WERI-Rb-1 (cell line): ENCODE results near the gene WDR1.

Experiments used
- DNase-seq: peaks from one replicate; pipeline ENCODE4 v3.0.0-alpha.2; 2020
- H3K27ac ChIP-seq: fragments of 250-450 bp; sonication (Bioruptor Pico); 2 replicates; pipeline ENCODE4 v1.5.1; 2020; ENCODE audit warnings: mild to moderate bottlenecking, moderate library complexity
- H3K27me3 ChIP-seq: fragments of 250-450 bp; sonication (Bioruptor Pico); 2 replicates; pipeline ENCODE4 v1.5.1; 2021; ENCODE audit warnings: mild to moderate bottlenecking, low read depth, moderate library complexity; ENCODE audit not compliant: insufficient read depth, severe bottlenecking
- H3K36me3 ChIP-seq: fragments of 250-450 bp; sonication (Bioruptor Pico); 2 replicates; pipeline ENCODE4 v1.5.1; 2020; ENCODE audit warnings: mild to moderate bottlenecking, moderate library complexity
- H3K4me3 ChIP-seq: 2 replicates; pipeline ENCODE4 v1.5.1; 2011; ENCODE audit warnings: low read depth, mild to moderate bottlenecking, control low read depth, low read length
- H3K9me3 ChIP-seq: fragments of 250-450 bp; sonication (Bioruptor Pico); 2 replicates; pipeline ENCODE4 v1.5.1; 2021; ENCODE audit warnings: mild to moderate bottlenecking, moderate library complexity; ENCODE audit not compliant: severe bottlenecking
- CTCF ChIP-seq: IDR thresholded peaks from 2 replicates; pipeline ENCODE4 v1.5.1; 2011; ENCODE audit warnings: low read depth, mild to moderate bottlenecking, control low read depth, inconsistent platforms, low read length

Gene WDR1

GRCh38 chr4:10161146-10161545 is 44.5 kb upstream of the WDR1 start:
- no peak for DNase-seq
- Histone ChIP-seq H3K4me3 (no peak overlapping the region), H3K36me3 (no peaks in the 10 kb centered on the region), H3K9me3 (no peaks in the 10 kb centered on the region), H3K27me3 (no peaks in the 10 kb centered on the region), H3K27ac (no peak overlapping the region)
- no peak for TF ChIP-seq CTCF

- DNase-seq, result peak; percentile 24
- Histone ChIP-seq H3K27me3 (no peaks in the 10 kb centered on the region), H3K4me3 (no peak overlapping the region), H3K36me3 (no peaks in the 10 kb centered on the region), H3K27ac (no peak overlapping the region), H3K9me3 (no peaks in the 10 kb centered on the region)
- TF ChIP-seq CTCF, result peak; percentile 60; the same call in 1 of the 2 replicates
Observed at GRCh38 chr4:10160281-10160856, 43.8 kb upstream of the WDR1 start.

- TF ChIP-seq CTCF, result no peak
- no peak for DNase-seq
- H3K27me3 ChIP-seq, result no peaks in the 10 kb centered on the region
Observed at GRCh38 chr4:10159671-10160070, 43.1 kb upstream of the WDR1 start.

GRCh38 chr4:10158333-10158942 is 41.8 kb upstream of the WDR1 start:
- Histone ChIP-seq H3K36me3 (no peaks in the 10 kb centered on the region), H3K27me3 (no peaks in the 10 kb centered on the region), H3K27ac (no peak overlapping the region), H3K4me3 (no peak overlapping the region), H3K9me3 (no peaks in the 10 kb centered on the region)
- TF ChIP-seq CTCF, result no peak
- DNase-seq, result no peak

More at GRCh38 chr4:10159671-10160070, 43.1 kb upstream of the WDR1 start:
- H3K4me3 ChIP-seq, result no peak overlapping the region
- H3K27ac ChIP-seq, result no peak overlapping the region
- no peaks in the 10 kb centered on the region for H3K9me3 ChIP-seq
- H3K36me3 ChIP-seq, result no peaks in the 10 kb centered on the region

GRCh38 chr4:10157478-10158332 is 41.1 kb upstream of the WDR1 start:
- H3K36me3 ChIP-seq, result no peaks in the 10 kb centered on the region
- TF ChIP-seq CTCF, result peak; percentile 88
- no peak overlapping the region for H3K27ac ChIP-seq
- no peaks in the 10 kb centered on the region for H3K27me3 ChIP-seq
- peaks cover 2% of the 10 kb centered on the region for H3K9me3 ChIP-seq
- no peak overlapping the region for H3K4me3 ChIP-seq
- DNase-seq, result peak; percentile 73
